IMR-90 (cell line): ENCODE results near the gene SYPL1. TPM values are rescaled to one million over a fixed set of nuclear protein-coding genes. Genes with fewer than 3 reads are reported as not detected.

Experiments
- ATAC-seq: fragments of 200-7000 bp; cut with Tn5 transposase; 2 replicates; pipeline ENCODE4 v1.9.1; 2020; ENCODE audit warnings: low read depth, mild to moderate bottlenecking, moderate library complexity
- BruUV-seq: library from RNA; stranded (reverse); fragments of 400-500 nt; replicated peaks from 2 replicates; lab custom pipeline; 2021; lab: Mats Ljungman, UMichigan
- CTCF ChIA-PET: fragments of 300-600 bp; formaldehyde crosslinking; extraction: SDS; loops from one replicate; lab custom pipeline; 2021; ENCODE audit warnings: antibody characterized with exemption; lab: Yijun Ruan, JAX
- POLR2A ChIA-PET: fragments of 300-600 bp; sonication (Branson Sonifier 250); formaldehyde crosslinking; loops from one replicate; lab custom pipeline; 2022; ENCODE audit warnings: antibody characterized with exemption; ENCODE audit not compliant: unreplicated experiment; lab: Charles Lee
- DNase-seq: peaks from one replicate; pipeline ENCODE4 v3.0.0; 2013
- H2AFZ ChIP-seq: replicated peaks from 2 replicates; pipeline ENCODE3; 2013; ENCODE audit warnings: low read length, mild to moderate bottlenecking; ENCODE audit not compliant: poor library complexity
- H2AK5ac ChIP-seq: 2 replicates; pipeline ENCODE4 v1.6.1; 2013; ENCODE audit warnings: low read depth, low read length, inconsistent platforms
- H2AK9ac ChIP-seq: replicated peaks from 2 replicates; pipeline ENCODE3; 2013; ENCODE audit warnings: mild to moderate bottlenecking, low read depth, low read length, moderate library complexity; ENCODE audit not compliant: poor library complexity
- H2BK120ac ChIP-seq: 2 replicates; pipeline ENCODE4 v1.6.1; 2013; ENCODE audit warnings: low read depth, low read length, inconsistent platforms
- H2BK15ac ChIP-seq: 3 replicates; pipeline ENCODE4 v1.6.1; 2013; ENCODE audit warnings: low read depth, low read length, inconsistent platforms
- H2BK20ac ChIP-seq: 2 replicates; pipeline ENCODE4 v1.6.1; 2013; ENCODE audit warnings: low read depth, mild to moderate bottlenecking, inconsistent platforms, low read length, moderate library complexity
- H2BK5ac ChIP-seq: 2 replicates; pipeline ENCODE4 v1.6.1; 2013; ENCODE audit warnings: mild to moderate bottlenecking, low read depth, low read length, inconsistent platforms; ENCODE audit not compliant: poor library complexity, severe bottlenecking
- H3K14ac ChIP-seq: replicated peaks from 2 replicates; pipeline ENCODE4 v1.6.1; 2013; ENCODE audit warnings: low read depth, low read length, inconsistent platforms
- H3K18ac ChIP-seq: 2 replicates; pipeline ENCODE4 v1.6.1; 2013; ENCODE audit warnings: low read depth, low read length, control low read depth
- H3K23ac ChIP-seq: 2 replicates; pipeline ENCODE4 v1.6.1; 2013; ENCODE audit warnings: low read depth, low read length, inconsistent platforms
- H3K27ac ChIP-seq: 2 replicates; pipeline ENCODE4 v1.5.1; 2013; ENCODE audit warnings: mild to moderate bottlenecking, control low read depth, low read length; ENCODE audit not compliant: insufficient read depth
- H3K27me3 ChIP-seq: 2 replicates; pipeline ENCODE4 v1.6.1; 2013; ENCODE audit warnings: low read length; ENCODE audit not compliant: control insufficient read depth, insufficient read depth
- H3K36me3 ChIP-seq: 2 replicates; pipeline ENCODE4 v1.6.1; 2013; ENCODE audit warnings: low read length, mixed read lengths; ENCODE audit not compliant: control insufficient read depth, insufficient read depth
- H3K4ac ChIP-seq: 2 replicates; pipeline ENCODE4 v1.6.1; 2013; ENCODE audit warnings: low read depth, low read length, inconsistent platforms
- H3K4me1 ChIP-seq: 2 replicates; pipeline ENCODE4 v1.6.1; 2013; ENCODE audit warnings: low read length, mixed read lengths; ENCODE audit not compliant: control insufficient read depth, insufficient read depth
- H3K4me2 ChIP-seq: 2 replicates; pipeline ENCODE4 v1.6.1; 2013; ENCODE audit warnings: low read depth, mild to moderate bottlenecking, control low read depth, low read length, moderate library complexity
- H3K4me3 ChIP-seq: 2 replicates; pipeline ENCODE4 v1.5.1; 2013; ENCODE audit warnings: low read depth, mild to moderate bottlenecking, control low read depth, low read length, moderate library complexity; ENCODE audit not compliant: insufficient read depth
- H3K56ac ChIP-seq: 2 replicates; pipeline ENCODE4 v1.6.1; 2013; ENCODE audit warnings: low read length, inconsistent platforms; ENCODE audit not compliant: insufficient read depth; ENCODE audit errors: extremely low read depth
- H3K79me1 ChIP-seq, 2 experiments: 2 replicates each; pipeline ENCODE4 v1.6.1; 2013; ENCODE audit warnings: low read length in 2 of 2, inconsistent platforms in 1 of 2, low read depth in 1 of 2
- H3K9ac ChIP-seq: 2 replicates; pipeline ENCODE4 v1.6.1; 2013; ENCODE audit warnings: low read depth, low read length, control low read depth
- H3K9me1 ChIP-seq: 2 replicates; pipeline ENCODE4 v1.6.1; 2013; ENCODE audit warnings: low read length, inconsistent platforms; ENCODE audit not compliant: insufficient read depth
- H3K9me3 ChIP-seq: 2 replicates; pipeline ENCODE4 v1.6.1; 2013; ENCODE audit warnings: low read length; ENCODE audit not compliant: control insufficient read depth, insufficient read depth
- H4K20me1 ChIP-seq: 2 replicates; pipeline ENCODE4 v1.6.1; 2013; ENCODE audit warnings: low read length, inconsistent platforms; ENCODE audit not compliant: insufficient read depth
- H4K5ac ChIP-seq: 2 replicates; pipeline ENCODE4 v1.6.1; 2013; ENCODE audit warnings: mild to moderate bottlenecking, low read depth, low read length, control low read depth
- H4K8ac ChIP-seq, 2 experiments: 2 replicates each; pipeline ENCODE4 v1.6.1; 2013; ENCODE audit warnings: low read depth in 2 of 2, low read length in 2 of 2, control low read depth in 1 of 2, inconsistent platforms in 1 of 2
- H4K91ac ChIP-seq: 2 replicates; pipeline ENCODE4 v1.6.1; 2013; ENCODE audit warnings: low read depth, low read length, inconsistent platforms; ENCODE audit not compliant: insufficient read depth
- BHLHE40 ChIP-seq: fragments of 150-350 bp; IDR thresholded peaks from 2 replicates; pipeline ENCODE4 v1.6.1; 2016; ENCODE audit warnings: mild to moderate bottlenecking, low read depth, low read length
- CEBPB ChIP-seq: IDR thresholded peaks from 2 replicates; pipeline ENCODE4 v1.6.1; 2012; ENCODE audit warnings: low read depth, low read length, improper control_type of control experiment
- CHD1 ChIP-seq: IDR thresholded peaks from 2 replicates; pipeline ENCODE4 v1.6.1; 2012; ENCODE audit warnings: low read depth, low read length, improper control_type of control experiment
- CTCF ChIP-seq: conservative IDR thresholded peaks from 2 replicates; pipeline ENCODE4 v1.5.1; 2012; ENCODE audit warnings: mild to moderate bottlenecking, low read depth, low read length, improper control_type of control experiment
- ELK1 ChIP-seq: fragments of 150-350 bp; IDR thresholded peaks from 2 replicates; pipeline ENCODE4 v1.6.1; 2016; ENCODE audit warnings: low read depth, mild to moderate bottlenecking, low read length, moderate library complexity, borderline replicate concordance
- FOS ChIP-seq: fragments of 150-350 bp; IDR thresholded peaks from 2 replicates; pipeline ENCODE4 v1.6.1; 2016; ENCODE audit warnings: low read depth, low read length
- MAFK ChIP-seq: IDR thresholded peaks from 2 replicates; pipeline ENCODE4 v1.6.1; 2012; ENCODE audit warnings: low read depth, low read length, improper control_type of control experiment
- MAZ ChIP-seq: IDR thresholded peaks from 2 replicates; pipeline ENCODE4 v1.6.1; 2012; ENCODE audit warnings: low read depth, mild to moderate bottlenecking, low read length, improper control_type of control experiment, moderate library complexity, borderline replicate concordance
- MXI1 ChIP-seq: IDR thresholded peaks from 2 replicates; pipeline ENCODE4 v1.6.1; 2012; ENCODE audit warnings: low read depth, mild to moderate bottlenecking, low read length, moderate library complexity, borderline replicate concordance
- NFE2L2 ChIP-seq: fragments of 150-350 bp; IDR thresholded peaks from 2 replicates; pipeline ENCODE4 v1.6.1; 2016; ENCODE audit warnings: low read depth, mild to moderate bottlenecking, low read length
- POLR2A ChIP-seq: IDR thresholded peaks from 2 replicates; pipeline ENCODE4 v1.6.1; 2012; ENCODE audit warnings: mild to moderate bottlenecking, low read depth, low read length
- RAD21 ChIP-seq: IDR thresholded peaks from 2 replicates; pipeline ENCODE4 v1.6.1; 2012; ENCODE audit warnings: low read length, improper control_type of control experiment
- RCOR1 ChIP-seq: IDR thresholded peaks from 2 replicates; pipeline ENCODE4 v1.6.1; 2012; ENCODE audit warnings: mild to moderate bottlenecking, low read length, improper control_type of control experiment; ENCODE audit not compliant: insufficient replicate concordance
- RFX5 ChIP-seq: IDR thresholded peaks from 2 replicates; pipeline ENCODE4 v1.8.0; 2012; ENCODE audit warnings: low read depth, mild to moderate bottlenecking, low read length, moderate library complexity
- SMC3 ChIP-seq: fragments of 150-350 bp; IDR thresholded peaks from 2 replicates; pipeline ENCODE4 v1.6.1; 2016; ENCODE audit warnings: low read depth, mild to moderate bottlenecking, antibody characterized with exemption, low read length, moderate library complexity
- USF2 ChIP-seq: fragments of 150-350 bp; IDR thresholded peaks from 2 replicates; pipeline ENCODE4 v1.6.1; 2017; ENCODE audit warnings: mild to moderate bottlenecking, antibody characterized with exemption, low read length, low read depth
- WGBS, 2 experiments: methylation state at CpG; one replicate each; pipeline versions ENCODE4 v1.1.5 to v1.1.7; 2013; ENCODE audit warnings: missing lambda C conversion rate in 2 of 2; ENCODE audit not compliant: insufficient read length in 1 of 2; ENCODE audit errors: extremely low coverage in 2 of 2; 5-methylcytosine and 5-hydroxymethylcytosine counted together
- dilution Hi-C: fragments of 300-500 bp; cut with HindIII; formaldehyde crosslinking; loops from one replicate; pipeline ENCODE4 v1.14.3; 2018; ENCODE audit warnings: low sequenced_read_pairs; ENCODE audit not compliant: unreplicated experiment
- in situ Hi-C: fragments of 300-500 bp; cut with MboI; formaldehyde crosslinking; loops from 3 replicates; pipeline ENCODE4 v1.14.3; 2019; ENCODE audit warnings: low sequenced_read_pairs, inconsistent platforms, mixed read lengths
- intact Hi-C: fragments of 100-400 bp; cut with micrococcal nuclease; formaldehyde crosslinking; loops from 2 replicates; pipeline ENCODE4 v1.10.0; 2022
- polyA plus RNA-seq, 3 experiments: library from polyadenylated mRNA; depleted of rRNA; stranded (reverse); fragments of >200 nt; gene quantifications; 2 replicates each; pipeline ENCODE4 v1.2.3, GENCODE V29; 2012; ENCODE audit warnings: low replicate concordance in 1 of 3
- total RNA-seq: library from RNA; depleted of rRNA; stranded (reverse); fragments of >200 nt; gene quantifications from 2 replicates; pipeline ENCODE4 v1.2.3, GENCODE V29; 2012

The SYPL1 gene
- total and polyA plus RNA-seq, 2 of the 4 experiments (the other 2 are of a cell fraction): 19.0 to 45.0 TPM

GRCh38 chr7:106054971-106055532 lies 57.1 kb downstream of the SYPL1 start:
- Histone ChIP-seq H4K5ac (no peak overlapping the region), H2AK9ac (no peak overlapping the region), H4K20me1 (no peaks in the 10 kb centered on the region), H3K36me3 (no peaks in the 10 kb centered on the region), H2BK20ac (no peak overlapping the region), H3K4me1 (peaks cover 7% of the 10 kb centered on the region), H2AFZ (no peak overlapping the region), H3K23ac (no peak overlapping the region), H3K27ac (no peak overlapping the region), H3K9me3 (no peaks in the 10 kb centered on the region), H3K27me3 (peaks cover 14% of the 10 kb centered on the region), H4K91ac (no peak overlapping the region), H3K4me3 (no peak overlapping the region), H2BK15ac (no peak overlapping the region), H3K56ac (no peak overlapping the region), H2AK5ac (no peak overlapping the region), H3K4ac (no peak overlapping the region), H3K9me1 (0 out of 2 replicates have a peak, but pooled peaks cover 2% of the 10 kb centered on the region), H3K9ac (no peak overlapping the region), H2BK120ac (no peak overlapping the region), H4K8ac (no peak overlapping the region), H3K14ac (no peak overlapping the region), H2BK5ac (no peak overlapping the region), H3K79me1 (no peaks in the 10 kb centered on the region), H3K18ac (no peak overlapping the region), H3K4me2 (no peak overlapping the region)
- intact Hi-C loops (no loop called here), in situ Hi-C loops (loop anchor here (5.0 kb wide), 1 partner anchor 97 kb away; no protein-coding TSS in a partner anchor), dilution Hi-C loops (no loop called here)
- no peak for ATAC-seq
- no TSS peak for BruUV-seq
- ChIA-PET POLR2A (no interaction called here), CTCF (interaction anchor here (0.6 kb wide), 1 partner anchor 99 kb away, joined by 7 read pairs; no protein-coding TSS in a partner anchor)
- DNase-seq: no peak
- WGBS, 2 experiments: no CpG with 5 or more reads among the region's 7 CpGs
- TF ChIP-seq POLR2A (no peak), RAD21 (no peak), FOS (no peak), CTCF (no peak), CHD1 (no peak), RCOR1 (no peak), USF2 (no peak), MXI1 (no peak), CEBPB (no peak), RFX5 (no peak), BHLHE40 (no peak), NFE2L2 (no peak), SMC3 (no peak), ELK1 (no peak), MAFK (no peak), MAZ (no peak)
